Endothelial cell of umbilical vein (primary cell): ENCODE results near the gene SLC22A4. TPM values are rescaled to one million over a fixed set of nuclear protein-coding genes. Genes with fewer than 3 reads are reported as not detected.

ENCODE experiments used
- BruUV-seq: library from RNA; stranded (reverse); fragments of 400-500 nt; replicated peaks from 2 replicates; lab custom pipeline; 2021; lab: Mats Ljungman, UMichigan
- CTCF ChIA-PET: fragments of 300-600, 350-600 bp; sonication (Branson Sonifier 250); formaldehyde crosslinking; loops from one replicate; lab custom pipeline; 2021; ENCODE audit warnings: antibody characterized with exemption, inconsistent platforms; lab: Charles Lee
- POLR2A ChIA-PET: fragments of 300-600, 350-600 bp; sonication (Branson Sonifier 250); formaldehyde crosslinking; loops from one replicate; lab custom pipeline; 2021; ENCODE audit warnings: antibody characterized with exemption, inconsistent platforms; lab: Charles Lee
- DNase-seq: peaks from one replicate; pipeline ENCODE4 v3.0.0-alpha.2; 2011; ENCODE audit warnings: low read depth, low spot score
- FAIRE-seq: peaks from 2 replicates; lab custom pipeline; 2011; peaks lifted over from hg19 to GRCh38; lab: Jason Lieb, UNC
- H2AFZ ChIP-seq: 2 replicates; pipeline ENCODE4 v1.6.0; 2012; ENCODE audit warnings: low read depth, low read length, control low read depth, inconsistent platforms
- H3K27ac ChIP-seq: 2 replicates; pipeline ENCODE4 v1.5.1; 2011; ENCODE audit warnings: low read depth, mild to moderate bottlenecking, control low read depth, low read length, moderate library complexity; ENCODE audit not compliant: insufficient read depth
- H3K27me3 ChIP-seq, 2 experiments: 2 replicates each; pipeline versions ENCODE4 v1.6.0 to v1.6.1; 2011; ENCODE audit warnings: low read length in 2 of 2, mixed read lengths in 1 of 2; ENCODE audit not compliant: control insufficient read depth in 2 of 2, insufficient read depth in 2 of 2
- H3K36me3 ChIP-seq, 2 experiments: 2 replicates in 1 of 2; 3 replicates in 1 of 2; pipeline ENCODE4 v1.5.1; 2011; ENCODE audit warnings: low read length in 2 of 2, mild to moderate bottlenecking in 1 of 2, moderate library complexity in 1 of 2; ENCODE audit not compliant: control insufficient read depth in 2 of 2, insufficient read depth in 2 of 2; ENCODE audit errors: extremely low read depth in 1 of 2
- H3K4me1 ChIP-seq: 3 replicates; pipeline ENCODE4 v1.5.1; 2011; ENCODE audit warnings: mild to moderate bottlenecking, low read length; ENCODE audit not compliant: control insufficient read depth, insufficient read depth; ENCODE audit errors: extremely low read depth
- H3K4me2 ChIP-seq: 2 replicates; pipeline ENCODE4 v1.6.1; 2011; ENCODE audit warnings: low read length, control low read depth, mixed read lengths; ENCODE audit not compliant: insufficient read depth
- H3K4me3 ChIP-seq, 3 experiments: fragments of 200-600 bp in 1 of 3; sonication (generic), shearing (Covaris generic) in 1 of 3; replicated peaks in 1 of 3; 2 replicates each; pipeline ENCODE4 v1.5.1; 2011 to 2016; ENCODE audit warnings: control low read depth in 3 of 3, low read length in 3 of 3, mild to moderate bottlenecking in 2 of 3, inconsistent platforms in 1 of 3, low read depth in 1 of 3, moderate library complexity in 1 of 3; ENCODE audit not compliant: insufficient read depth in 1 of 3
- H3K79me2 ChIP-seq: 2 replicates; pipeline ENCODE4 v1.6.0; 2012; ENCODE audit warnings: low read length, inconsistent platforms; ENCODE audit not compliant: control insufficient read depth, insufficient read depth
- H3K9ac ChIP-seq: replicated peaks from 2 replicates; pipeline ENCODE3; 2011; ENCODE audit warnings: low read length, control low read depth; ENCODE audit not compliant: insufficient read depth; ENCODE audit errors: extremely low read depth
- H3K9me1 ChIP-seq: replicated peaks from 3 replicates; pipeline ENCODE4 v1.6.0; 2011; ENCODE audit warnings: mild to moderate bottlenecking, low read length; ENCODE audit not compliant: control insufficient read depth, insufficient read depth; ENCODE audit errors: extremely low read depth
- H3K9me3 ChIP-seq: replicated peaks from 2 replicates; pipeline ENCODE4 v1.5.1; 2012; ENCODE audit warnings: low read length, inconsistent platforms; ENCODE audit not compliant: control insufficient read depth, insufficient read depth
- H4K20me1 ChIP-seq: replicated peaks from 2 replicates; pipeline ENCODE3; 2011; ENCODE audit warnings: mild to moderate bottlenecking, low read length; ENCODE audit not compliant: control insufficient read depth, insufficient read depth; ENCODE audit errors: extremely low read depth
- FOS ChIP-seq: IDR thresholded peaks from 2 replicates; pipeline ENCODE4 v1.6.1; 2011; ENCODE audit warnings: mild to moderate bottlenecking, low read length, moderate library complexity, borderline replicate concordance; ENCODE audit not compliant: insufficient read depth
- JUN ChIP-seq: IDR thresholded peaks from 2 replicates; pipeline ENCODE4 v1.6.1; 2011; ENCODE audit warnings: borderline replicate concordance, low read depth; ENCODE audit not compliant: insufficient read length, insufficient read depth
- MAX ChIP-seq: IDR thresholded peaks from 2 replicates; pipeline ENCODE4 v1.6.1; 2011; ENCODE audit not compliant: insufficient read depth, insufficient read length
- MYC ChIP-seq: IDR thresholded peaks from one replicate; pipeline ENCODE4 v1.6.1; 2011; ENCODE audit warnings: mild to moderate bottlenecking, low read depth, low read length
- POLR2A ChIP-seq: IDR thresholded peaks from 2 replicates; pipeline ENCODE4 v1.6.1; 2012; ENCODE audit warnings: low read depth, mild to moderate bottlenecking, control low read depth, low read length
- dilution Hi-C: fragments of 300-500 bp; cut with MboI; formaldehyde crosslinking; loops from one replicate; pipeline ENCODE4 v1.15.0; 2019; ENCODE audit warnings: low sequenced_read_pairs; ENCODE audit not compliant: extremely low pct_ligation_motif_present
- intact Hi-C: fragments of 100-400 bp; cut with micrococcal nuclease; formaldehyde crosslinking; loops from one replicate; pipeline ENCODE4 v1.10.0; 2022
- polyA plus RNA-seq, 4 experiments: library from polyadenylated mRNA; depleted of rRNA in 3 of 4; stranded (reverse) in 3 of 4; unstranded in 1 of 4; fragments of >200 nt; gene quantifications; 2 replicates each; pipeline versions ENCODE4 v1.2.1 to v1.2.3, GENCODE V29; 2011 to 2012; ENCODE audit warnings: missing spikeins in 1 of 4
- total RNA-seq: library from RNA; stranded (reverse); gene quantifications from 2 replicates; pipeline ENCODE4 v1.2.3, GENCODE V29; 2021

Gene SLC22A4
- total and polyA plus RNA-seq, 2 donors (not counting 3 experiments of a cell fraction or from before 2014, with no cell fraction given), result 4.9 to 6.9 TPM

DNA sequence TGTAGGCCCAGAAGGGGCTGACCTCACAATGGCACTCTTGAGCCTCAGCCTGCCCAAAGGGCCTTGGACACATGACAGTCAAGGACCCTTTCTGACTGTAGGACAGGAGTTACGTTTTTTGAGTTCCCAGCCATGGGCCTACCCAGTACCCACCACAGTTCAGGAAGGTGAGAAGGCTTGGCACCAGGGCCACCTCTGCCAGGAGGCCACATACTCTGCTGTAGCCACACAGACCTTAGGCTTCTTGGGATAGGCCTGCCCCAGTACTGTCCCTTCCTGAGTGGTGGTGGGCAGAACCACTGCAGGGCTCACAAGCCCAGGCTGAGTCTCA, 23.9 kb upstream of the SLC22A4 start:
- Histone ChIP-seq H3K36me3 (peaks cover 5 to 29% of the 10 kb centered on the region in 2 experiments), H2AFZ (no peak overlapping the region), H3K4me3 (no peak overlapping the region), H3K27ac (no peak overlapping the region), H3K9me1 (no peaks in the 10 kb centered on the region), H3K27me3 (no peaks in the 10 kb centered on the region), H3K4me2 (no peak overlapping the region), H4K20me1 (no peaks in the 10 kb centered on the region), H3K79me2 (no peaks in the 10 kb centered on the region), H3K9me3 (no peaks in the 10 kb centered on the region), H3K4me1 (peaks cover 17% of the 10 kb centered on the region), H3K9ac (no peak overlapping the region)
- BruUV-seq, result no TSS peak
- ChIA-PET POLR2A (no interaction called here), CTCF (interaction anchor here (1.6 to 1.8 kb wide), 2 partner anchors 24 to 32 kb away, joined by 4 to 6 read pairs; partner anchors contain the start of gene SLC22A4)
- TF ChIP-seq MAX (no peak), POLR2A (no peak), MYC (no peak), JUN (no peak), FOS (no peak)
- intact Hi-C loops (loop anchor here (5.0 kb wide), 1 partner anchor 33 kb away; no protein-coding TSS in a partner anchor), dilution Hi-C loops (no loop called here)
- DNase-seq (no peak), FAIRE-seq (no peak)

DNA sequence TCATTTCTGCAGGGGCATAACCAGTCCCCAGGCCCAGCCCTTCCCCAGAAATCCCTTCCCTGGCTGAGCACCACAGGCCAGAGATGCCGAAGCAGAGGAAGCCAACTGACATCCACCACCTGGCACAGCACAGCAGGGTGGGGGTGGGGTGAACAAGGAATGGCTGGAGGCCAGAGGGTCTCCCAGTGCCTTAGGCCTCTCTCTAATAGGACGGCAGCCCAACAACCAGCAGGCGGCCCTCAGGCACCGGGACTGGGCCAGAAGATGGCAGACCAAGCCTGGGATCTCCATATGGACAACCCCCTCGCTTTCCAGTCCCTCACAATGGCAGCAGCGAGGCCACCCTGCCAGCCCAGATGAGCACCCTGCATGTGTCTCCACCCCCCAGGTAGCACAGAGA, 23.5 kb upstream of the SLC22A4 start:
- DNase-seq (no peak), FAIRE-seq (no peak)
- Histone ChIP-seq H3K9me1 (no peaks in the 10 kb centered on the region), H3K4me2 (no peak overlapping the region), H3K27me3 (no peaks in the 10 kb centered on the region), H3K9me3 (no peaks in the 10 kb centered on the region), H3K79me2 (no peaks in the 10 kb centered on the region), H3K9ac (no peak overlapping the region), H2AFZ (no peak overlapping the region), H3K27ac (no peak overlapping the region), H3K4me3 (no peak overlapping the region), H3K4me1 (peaks cover 13% of the 10 kb centered on the region), H4K20me1 (no peaks in the 10 kb centered on the region), H3K36me3 (peaks cover 5 to 29% of the 10 kb centered on the region in 2 experiments)
- ChIA-PET CTCF (interaction anchor here (1.6 kb wide), 1 partner anchor 23 kb away, joined by 4 read pairs; the partner anchor contains the start of gene SLC22A4), POLR2A (no interaction called here)
- intact Hi-C loops (loop anchor here (5.0 kb wide), 1 partner anchor 33 kb away; no protein-coding TSS in a partner anchor), dilution Hi-C loops (no loop called here)
- no TSS peak for BruUV-seq
- TF ChIP-seq FOS, result no peak
